PC-3 (cell line): ENCODE results near the gene SRXN1. TPM values are rescaled to one million over a fixed set of nuclear protein-coding genes. Genes with fewer than 3 reads are reported as not detected.

Experiments used
- ATAC-seq: fragments of 200-7000 bp; cut with Tn5 transposase; 2 replicates; pipeline ENCODE4 v1.9.1; 2020; ENCODE audit warnings: mild to moderate bottlenecking, moderate library complexity
- BruUV-seq: library from RNA; stranded (reverse); fragments of 400-500 nt; replicated peaks from 2 replicates; lab custom pipeline; 2021; lab: Mats Ljungman, UMichigan
- CTCF ChIA-PET: fragments of 300-600 bp; sonication (Branson Sonifier 250); formaldehyde crosslinking; loops from one replicate; lab custom pipeline; 2022; ENCODE audit warnings: antibody characterized with exemption; lab: Charles Lee
- POLR2A ChIA-PET: fragments of 300-600 bp; sonication (Branson Sonifier 250); formaldehyde crosslinking; loops from one replicate; lab custom pipeline; 2022; ENCODE audit warnings: antibody characterized with exemption; ENCODE audit not compliant: unreplicated experiment; lab: Charles Lee
- DNase-seq: peaks from one replicate; pipeline ENCODE4 v3.0.0-alpha.2; 2015
- H2AFZ ChIP-seq: fragments of 300-600 bp; sonication (generic); 2 replicates; pipeline ENCODE4 v1.6.0; 2016; ENCODE audit warnings: antibody characterized with exemption, low read length
- H3F3A ChIP-seq: fragments of 300-600 bp; sonication (generic); one replicate; pipeline ENCODE4 v1.6.0; 2017; ENCODE audit warnings: antibody characterized with exemption, low read length, control low read depth, mild to moderate bottlenecking; ENCODE audit not compliant: unreplicated experiment
- H3K27ac ChIP-seq: fragments of 300-600 bp; sonication (generic); 2 replicates; pipeline ENCODE4 v1.5.1; 2016; ENCODE audit warnings: mild to moderate bottlenecking, low read length
- H3K27me3 ChIP-seq: fragments of 300-600 bp; sonication (generic); 2 replicates; pipeline ENCODE4 v1.6.1; 2016; ENCODE audit warnings: low read length, mixed read lengths
- H3K36me3 ChIP-seq: fragments of 300-600 bp; sonication (generic); 2 replicates; pipeline ENCODE4 v1.6.1; 2016; ENCODE audit warnings: low read depth, mixed run types, low read length, mixed read lengths
- H3K4me1 ChIP-seq: fragments of 300-600 bp; sonication (generic); 2 replicates; pipeline ENCODE4 v1.5.1; 2016; ENCODE audit warnings: low read length; ENCODE audit not compliant: insufficient read depth
- H3K4me2 ChIP-seq: fragments of 300-600 bp; sonication (generic); 2 replicates; pipeline ENCODE4 v1.6.0; 2016; ENCODE audit warnings: low read length
- H3K4me3 ChIP-seq: fragments of 300-600 bp; sonication (generic); 2 replicates; pipeline ENCODE4 v1.5.1; 2016; ENCODE audit warnings: mild to moderate bottlenecking, low read length, mixed read lengths
- H3K79me2 ChIP-seq: fragments of 300-600 bp; sonication (generic); 2 replicates; pipeline ENCODE4 v1.6.1; 2017; ENCODE audit warnings: low read length, mixed read lengths
- H3K9ac ChIP-seq: fragments of 300-600 bp; sonication (generic); 2 replicates; pipeline ENCODE4 v1.6.0; 2016; ENCODE audit warnings: mild to moderate bottlenecking, low read length
- H3K9me2 ChIP-seq: fragments of 300-600 bp; sonication (generic); replicated peaks from 2 replicates; pipeline ENCODE4 v1.6.1; 2016; ENCODE audit warnings: mixed run types, low read length, mixed read lengths
- H3K9me3 ChIP-seq: fragments of 300-600 bp; sonication (generic); 2 replicates; pipeline ENCODE4 v1.6.1; 2016; ENCODE audit warnings: low read length, mixed read lengths
- H4K20me1 ChIP-seq: fragments of 300-600 bp; sonication (generic); 2 replicates; pipeline ENCODE4 v1.6.1; 2016; ENCODE audit warnings: low read length, mixed read lengths
- EZH2 ChIP-seq: fragments of 300-600 bp; sonication (generic); IDR thresholded peaks from one replicate; pipeline ENCODE4 v1.6.1; 2017; ENCODE audit warnings: antibody characterized with exemption, mild to moderate bottlenecking, low read length; ENCODE audit not compliant: unreplicated experiment
- EZH2phosphoT487 ChIP-seq: fragments of 300-600 bp; sonication (generic); IDR thresholded peaks from 2 replicates; pipeline ENCODE4 v1.6.1; 2018; ENCODE audit warnings: mild to moderate bottlenecking, antibody characterized with exemption, low read length, borderline replicate concordance
- intact Hi-C: fragments of 100-400 bp; cut with micrococcal nuclease; formaldehyde crosslinking; loops from 2 replicates; pipeline ENCODE4 v1.9.0; 2023
- total RNA-seq: library from RNA; depleted of rRNA; stranded (reverse); fragments of >200 nt; gene quantifications from 2 replicates; pipeline ENCODE4 v1.2.3, GENCODE V29; 2014
- TF ChIP-seq, protein P1 (sequence below): fragments of 300-600 bp; sonication (generic); conservative IDR thresholded peaks from 2 replicates; pipeline ENCODE4 v1.5.1; 2017; ENCODE audit warnings: antibody characterized with exemption, low read depth, mild to moderate bottlenecking, low read length

SRXN1 gene
- total RNA-seq, 1 experiment from 2014 or later = 105 TPM

DNA sequence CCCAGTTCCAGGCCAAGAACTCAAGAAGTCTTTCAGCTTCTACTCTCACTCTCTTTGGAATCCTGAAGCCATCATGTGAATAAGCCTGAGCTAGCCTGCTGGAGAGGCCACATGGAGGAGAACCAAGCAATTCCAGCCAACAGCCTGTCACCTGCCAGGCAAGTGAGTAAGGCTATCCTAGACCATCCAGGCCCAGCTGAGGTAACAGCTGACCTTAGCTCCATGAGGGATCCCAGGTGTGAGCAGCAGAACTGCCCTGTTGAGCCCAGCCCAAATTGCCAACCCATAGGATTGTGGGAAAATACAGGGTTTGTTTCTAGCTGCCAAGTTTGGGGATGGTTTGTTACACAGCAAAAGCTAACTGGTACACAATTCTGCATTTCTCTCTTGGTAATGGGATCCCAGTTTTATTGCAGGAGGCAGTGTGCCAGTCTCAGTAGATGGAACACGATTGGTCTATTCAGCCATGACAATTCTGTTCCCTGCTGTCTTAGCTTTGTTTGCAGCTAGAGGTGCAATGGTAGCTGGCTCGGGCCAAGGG lies 5.5 kb downstream of the SRXN1 start:
- ATAC-seq (no peak), DNase-seq (no peak)
- Histone ChIP-seq H3K9me2 (no peaks in the 10 kb centered on the region), H3K27ac (no peak overlapping the region), H3F3A (no peaks in the 10 kb centered on the region), H3K4me2 (no peak overlapping the region), H3K9me3 (no peaks in the 10 kb centered on the region), H3K27me3 (no peaks in the 10 kb centered on the region), H4K20me1 (peaks cover 47% of the 10 kb centered on the region), H3K4me1 (peaks cover 7% of the 10 kb centered on the region; the same call in 1 of the 2 replicates), H2AFZ (no peak overlapping the region), H3K79me2 (peaks cover 51% of the 10 kb centered on the region), H3K9ac (no peak overlapping the region), H3K4me3 (no peak overlapping the region), H3K36me3 (peaks cover 34% of the 10 kb centered on the region)
- TF ChIP-seq, protein P1, sequence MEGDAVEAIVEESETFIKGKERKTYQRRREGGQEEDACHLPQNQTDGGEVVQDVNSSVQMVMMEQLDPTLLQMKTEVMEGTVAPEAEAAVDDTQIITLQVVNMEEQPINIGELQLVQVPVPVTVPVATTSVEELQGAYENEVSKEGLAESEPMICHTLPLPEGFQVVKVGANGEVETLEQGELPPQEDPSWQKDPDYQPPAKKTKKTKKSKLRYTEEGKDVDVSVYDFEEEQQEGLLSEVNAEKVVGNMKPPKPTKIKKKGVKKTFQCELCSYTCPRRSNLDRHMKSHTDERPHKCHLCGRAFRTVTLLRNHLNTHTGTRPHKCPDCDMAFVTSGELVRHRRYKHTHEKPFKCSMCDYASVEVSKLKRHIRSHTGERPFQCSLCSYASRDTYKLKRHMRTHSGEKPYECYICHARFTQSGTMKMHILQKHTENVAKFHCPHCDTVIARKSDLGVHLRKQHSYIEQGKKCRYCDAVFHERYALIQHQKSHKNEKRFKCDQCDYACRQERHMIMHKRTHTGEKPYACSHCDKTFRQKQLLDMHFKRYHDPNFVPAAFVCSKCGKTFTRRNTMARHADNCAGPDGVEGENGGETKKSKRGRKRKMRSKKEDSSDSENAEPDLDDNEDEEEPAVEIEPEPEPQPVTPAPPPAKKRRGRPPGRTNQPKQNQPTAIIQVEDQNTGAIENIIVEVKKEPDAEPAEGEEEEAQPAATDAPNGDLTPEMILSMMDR = no peak
- no peak for TF ChIP-seq EZH2
- no peak for TF ChIP-seq EZH2phosphoT487
- POLR2A ChIA-PET = no interaction called here
- intact Hi-C loops = no loop called here
- BruUV-seq = no TSS peak
- CTCF ChIA-PET = interaction anchor here (0.6 kb wide), 2 partner anchors 11 to 92 kb away, joined by 3 read pairs; no protein-coding TSS in a partner anchor

DNA sequence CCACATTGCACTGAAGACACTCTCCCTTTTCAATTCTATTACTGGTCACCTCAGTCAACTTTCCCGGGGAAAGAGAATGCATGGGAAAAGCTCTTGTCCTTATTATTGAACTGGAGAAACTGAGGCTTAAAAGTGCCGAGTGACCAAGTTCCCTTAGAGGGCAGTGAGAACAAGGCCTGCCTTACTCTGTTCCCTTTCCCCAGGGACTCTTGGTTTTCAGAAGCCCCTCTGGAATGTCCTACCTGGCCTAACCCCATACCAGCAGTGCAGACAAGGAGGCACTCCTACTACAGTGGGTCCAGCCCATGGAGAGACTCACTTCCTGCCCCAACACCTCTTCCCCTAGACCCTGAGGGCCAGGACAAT lies 6.1 kb downstream of the SRXN1 start:
- H3K36me3 ChIP-seq = peaks cover 34% of the 10 kb centered on the region

More for the DNA sequence above, 6.1 kb downstream of the SRXN1 start:
- peaks cover 7% of the 10 kb centered on the region; the same call in 1 of the 2 replicates for H3K4me1 ChIP-seq
- no peaks in the 10 kb centered on the region for H3K9me2 ChIP-seq
- no peaks in the 10 kb centered on the region for H3F3A ChIP-seq
- ATAC-seq (no peak), DNase-seq (no peak)
- H3K79me2 ChIP-seq = peaks cover 44% of the 10 kb centered on the region
- no TSS peak for BruUV-seq
- H3K4me2 ChIP-seq = no peak overlapping the region
- TF ChIP-seq EZH2 = no peak
- no peak for TF ChIP-seq EZH2phosphoT487
- TF ChIP-seq, protein P1 = no peak
- CTCF ChIA-PET = interaction anchor here (0.6 kb wide), 1 partner anchor 11 kb away, joined by 3 read pairs; no protein-coding TSS in a partner anchor
- no peak overlapping the region for H2AFZ ChIP-seq
- H4K20me1 ChIP-seq = peaks cover 47% of the 10 kb centered on the region
- no peak overlapping the region for H3K4me3 ChIP-seq
- intact Hi-C loops = no loop called here
- H3K9ac ChIP-seq = no peak overlapping the region
- no peaks in the 10 kb centered on the region for H3K9me3 ChIP-seq
- H3K27ac ChIP-seq = no peak overlapping the region
- POLR2A ChIA-PET = no interaction called here
- H3K27me3 ChIP-seq = no peaks in the 10 kb centered on the region
